ENCODE data around the gene KIF25. TPM values are rescaled to one million over a fixed set of nuclear protein-coding genes. Genes with fewer than 3 reads are reported as not detected.
A peak's percentile ranks its signal among the peaks of the same experiment; 100 is the strongest.

Gene KIF25
- total and polyA plus RNA-seq, 8 donors = 0.23 to 0.35 (median 0.26) TPM; not detected in 4

GRCh38 chr6:168064226-168064807, 66.8 kb downstream of the KIF25 start:
- no peaks in the 10 kb centered on the region for H3K36me3 ChIP-seq
- peak in 1 of 6 donors; percentile 42 for DNase-seq
- no peaks in the 10 kb centered on the region for H3K9me3 ChIP-seq
- no peak overlapping the region for H3K27ac ChIP-seq
- no peaks in the 10 kb centered on the region for H3K4me1 ChIP-seq
- no peak for FAIRE-seq
- WGBS, 2 donors = 89 to 90% methylated on average over 11 of the region's 11 CpGs
- ATAC-seq = no peak
- H3K4me3 ChIP-seq = no peak overlapping the region
- TF ChIP-seq CTCF (IDR thresholded peaks at IDR 0.05) = no peak
- no peaks in the 10 kb centered on the region for H3K27me3 ChIP-seq
- intact Hi-C loops (cut with DNase I) = loop anchor here in 1 of 3 donors (5.0 kb wide), 1 partner anchor 53 kb away; no protein-coding TSS in a partner anchor

DNA sequence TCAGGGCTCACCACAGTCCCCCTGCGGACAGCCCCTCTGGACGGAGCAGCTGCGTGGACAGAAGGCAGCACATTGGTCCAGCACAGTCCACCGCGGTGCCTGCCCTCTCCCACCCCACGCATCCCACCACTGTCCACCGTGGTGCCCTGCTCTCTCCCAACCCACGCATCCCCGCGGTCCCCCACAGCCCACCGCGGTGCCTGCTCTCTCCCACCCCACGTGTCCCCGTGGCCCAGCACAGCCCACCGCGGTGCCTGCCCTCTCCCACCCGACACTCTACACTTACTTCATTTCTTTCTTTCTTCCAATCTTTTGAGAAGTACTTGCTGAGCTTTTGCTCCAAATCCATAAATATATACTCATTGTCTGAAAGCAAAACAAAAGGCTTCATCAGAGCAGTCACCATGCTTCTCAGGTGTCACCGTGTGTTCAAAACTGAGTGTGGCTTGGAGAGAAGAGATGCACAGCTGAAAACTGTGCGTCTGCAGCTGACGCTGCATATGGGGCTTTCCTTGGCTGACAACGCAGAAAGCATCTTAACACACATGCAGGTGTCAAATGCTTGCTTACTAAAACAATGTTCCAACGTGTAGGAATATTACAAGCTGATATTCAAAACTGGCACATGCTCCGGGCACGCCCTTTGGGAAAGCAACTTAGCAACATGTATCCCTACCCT, 69.7 kb downstream of the KIF25 start:
- Histone ChIP-seq H3K36me3 (no peaks in the 10 kb centered on the region), H3K27me3 (no peaks in the 10 kb centered on the region), H3K9me3 (no peaks in the 10 kb centered on the region), H3K4me3 (no peak overlapping the region), H3K4me1 (no peaks in the 10 kb centered on the region), H3K27ac (no peak overlapping the region)
- TF ChIP-seq CTCF (IDR thresholded peaks at IDR 0.05) = no peak
- WGBS, 2 donors = 86 to 89% methylated on average over 24 of the region's 24 CpGs
- DNase-seq (no peak), ATAC-seq (no peak), FAIRE-seq (no peak)
- intact Hi-C loops (cut with DNase I) = no loop called here

DNA sequence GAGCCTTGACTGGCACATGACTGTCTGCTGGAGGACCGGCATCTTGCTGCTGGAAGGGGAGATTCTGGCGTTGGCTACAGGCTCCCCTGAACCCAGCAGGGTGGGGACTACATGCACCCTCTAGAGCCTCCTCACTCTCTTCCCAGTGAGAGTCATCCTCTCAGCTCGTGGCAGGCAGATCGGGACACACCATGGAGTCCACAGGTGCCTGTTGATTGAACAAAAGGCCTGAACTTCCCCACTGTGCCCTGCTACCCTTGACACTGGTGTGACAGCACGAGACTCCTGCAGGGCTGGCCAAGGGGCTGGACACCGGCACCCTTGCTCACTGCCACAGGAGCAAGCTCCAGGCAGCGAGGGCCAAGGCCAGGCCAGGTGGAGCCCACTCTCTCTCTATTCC, 73.3 kb downstream of the KIF25 start:
- H3K27ac ChIP-seq = no peak overlapping the region
- WGBS, 2 donors = 87 to 91% methylated on average over 7 of the region's 7 CpGs
- ATAC-seq = no peak
- intact Hi-C loops (cut with DNase I) = loop anchor here in 1 of 3 donors (5.0 kb wide), 1 partner anchor 56 kb away; no protein-coding TSS in a partner anchor
- no peaks in the 10 kb centered on the region for H3K36me3 ChIP-seq
- no peaks in the 10 kb centered on the region for H3K4me1 ChIP-seq
- H3K4me3 ChIP-seq = no peak overlapping the region
- TF ChIP-seq CTCF (IDR thresholded peaks at IDR 0.05) = no peak
- no peaks in the 10 kb centered on the region for H3K9me3 ChIP-seq
- H3K27me3 ChIP-seq = no peaks in the 10 kb centered on the region
- DNase-seq = no peak
- FAIRE-seq = no peak

DNA sequence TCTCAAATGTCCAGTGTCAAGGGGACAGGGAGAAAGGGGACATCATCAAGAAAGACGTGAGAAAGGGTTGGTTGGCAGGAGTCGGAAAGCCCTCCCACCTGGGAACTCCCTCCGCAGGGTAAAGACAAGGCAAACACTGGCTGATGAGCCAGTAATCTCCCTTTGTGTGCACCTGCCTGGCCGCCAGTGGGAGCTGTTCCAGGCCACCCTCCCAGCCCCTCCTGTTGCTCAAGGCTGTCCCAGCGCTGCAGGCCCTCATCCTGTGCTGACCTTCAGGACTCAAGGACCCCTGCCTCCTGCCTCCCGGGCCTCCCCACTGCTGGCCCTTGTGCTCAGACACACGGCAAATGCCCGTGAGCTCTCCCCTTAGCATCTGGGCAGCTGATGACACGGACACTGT, 74.1 kb downstream of the KIF25 start:
- Histone ChIP-seq H3K4me3 (no peak overlapping the region), H3K9me3 (no peaks in the 10 kb centered on the region), H3K27me3 (no peaks in the 10 kb centered on the region), H3K27ac (no peak overlapping the region), H3K4me1 (no peaks in the 10 kb centered on the region), H3K36me3 (no peaks in the 10 kb centered on the region)
- no peak for DNase-seq
- intact Hi-C loops (cut with DNase I) = loop anchor here in 1 of 3 donors (5.0 kb wide), 1 partner anchor 56 kb away; no protein-coding TSS in a partner anchor
- WGBS, 2 donors = 49 to 64% methylated on average over 9 of the region's 9 CpGs
- ATAC-seq = peak in 2 of 4 donors; percentile 25 to 90
- no peak for FAIRE-seq
- no peak for TF ChIP-seq CTCF (IDR thresholded peaks at IDR 0.05)

GRCh38 chr6:168072261-168072660, 74.8 kb downstream of the KIF25 start:
- no peak for TF ChIP-seq CTCF (IDR thresholded peaks at IDR 0.05)
- 85 to 90% methylated on average over 24 of the region's 24 CpGs for WGBS, 2 donors
- Histone ChIP-seq H3K36me3 (no peaks in the 10 kb centered on the region), H3K4me1 (no peaks in the 10 kb centered on the region), H3K27ac (no peak overlapping the region), H3K4me3 (no peak overlapping the region), H3K9me3 (no peaks in the 10 kb centered on the region), H3K27me3 (no peaks in the 10 kb centered on the region)
- intact Hi-C loops (cut with DNase I) = loop anchor here in 1 of 3 donors (5.0 kb wide), 1 partner anchor 55 kb away; no protein-coding TSS in a partner anchor
- ATAC-seq (no peak), FAIRE-seq (no peak), DNase-seq (no peak)

Data from pancreas (tissue), 10 donors.